Fibroblast of villous mesenchyme (primary cell): ENCODE results near the gene TMEM86A. TPM values are rescaled to one million over a fixed set of nuclear protein-coding genes. Genes with fewer than 3 reads are reported as not detected.
"Not testable (repeated sequence)": the region's sequence is repeated elsewhere in the genome, so short reads cannot be mapped to it uniquely, and the experiment has no call there.

Experiments
- DNase-seq: peaks from one replicate; pipeline ENCODE4 v3.0.0-alpha.2; 2010; ENCODE audit warnings: low read depth
- H3K4me3 ChIP-seq: 2 replicates; pipeline ENCODE4 v1.5.1; 2011; ENCODE audit warnings: low read depth, mild to moderate bottlenecking, low read length
- total RNA-seq: library from RNA; depleted of rRNA; stranded (reverse); fragments of >200 nt; gene quantifications from 2 replicates; pipeline ENCODE4 v1.2.3, GENCODE V29; 2012
- TF ChIP-seq, protein P1 (sequence below): IDR thresholded peaks from 2 replicates; pipeline ENCODE4 v1.5.1; 2012; ENCODE audit warnings: low read depth, mild to moderate bottlenecking, low read length; ENCODE audit not compliant: insufficient read depth

Gene TMEM86A, protein sequence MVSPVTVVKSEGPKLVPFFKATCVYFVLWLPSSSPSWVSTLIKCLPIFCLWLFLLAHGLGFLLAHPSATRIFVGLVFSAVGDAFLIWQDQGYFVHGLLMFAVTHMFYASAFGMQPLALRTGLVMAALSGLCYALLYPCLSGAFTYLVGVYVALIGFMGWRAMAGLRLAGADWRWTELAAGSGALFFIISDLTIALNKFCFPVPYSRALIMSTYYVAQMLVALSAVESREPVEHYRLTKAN
- total RNA-seq = 0.32 and 0.43 TPM in 2 replicates

DNA sequence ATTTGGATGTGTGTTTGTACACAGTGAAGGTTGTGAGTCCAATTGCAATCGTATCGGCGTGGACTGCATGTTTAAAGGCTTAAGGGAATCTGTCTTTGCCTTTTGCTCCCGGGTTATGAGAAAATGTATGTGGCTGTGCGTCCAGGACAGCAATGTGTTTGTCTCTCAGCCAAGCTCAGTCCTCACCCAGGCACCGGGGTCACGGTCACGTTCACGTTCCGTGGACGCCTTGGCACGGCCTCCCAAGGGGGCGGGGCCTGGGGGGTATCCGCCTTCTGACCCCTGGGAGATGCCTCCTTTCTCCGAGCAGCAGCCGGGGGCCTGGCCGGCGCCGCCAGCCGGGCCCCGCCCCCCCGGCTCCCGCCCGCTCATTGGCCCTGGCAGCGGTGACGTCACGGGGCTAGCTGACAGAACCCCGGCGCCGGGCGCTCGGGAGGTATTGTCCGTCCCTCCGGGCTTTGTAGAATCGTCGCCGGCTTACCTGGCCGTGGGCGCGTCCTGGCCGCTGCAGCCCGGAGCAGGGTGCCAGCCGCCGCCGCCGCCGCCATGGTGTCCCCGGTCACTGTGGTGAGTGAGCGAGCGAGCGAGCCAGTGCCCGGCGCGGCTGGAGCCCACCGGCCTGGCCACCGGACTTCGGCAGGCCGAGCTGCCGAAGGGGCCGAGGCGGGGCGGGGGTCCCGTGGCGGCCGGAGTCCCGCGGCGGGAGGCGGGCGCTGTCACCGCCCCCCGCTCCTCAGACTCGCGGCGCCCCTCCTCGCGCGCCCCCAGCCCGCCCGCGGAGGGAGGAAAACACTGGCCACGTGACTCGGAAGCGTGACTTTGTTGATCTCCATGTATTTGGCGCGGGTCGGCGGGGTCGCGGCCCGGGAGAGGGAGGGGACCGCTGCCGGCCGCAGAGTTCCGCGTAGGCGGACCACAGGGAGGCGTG is at the start of gene TMEM86A:
TMEM86A (plus strand) TSS at position 439 of the 928 bp plus-strand sequence; CDS start at position 547, 108 bp downstream.
- DNase-seq = peak; percentile 74
- TF ChIP-seq, protein P1, sequence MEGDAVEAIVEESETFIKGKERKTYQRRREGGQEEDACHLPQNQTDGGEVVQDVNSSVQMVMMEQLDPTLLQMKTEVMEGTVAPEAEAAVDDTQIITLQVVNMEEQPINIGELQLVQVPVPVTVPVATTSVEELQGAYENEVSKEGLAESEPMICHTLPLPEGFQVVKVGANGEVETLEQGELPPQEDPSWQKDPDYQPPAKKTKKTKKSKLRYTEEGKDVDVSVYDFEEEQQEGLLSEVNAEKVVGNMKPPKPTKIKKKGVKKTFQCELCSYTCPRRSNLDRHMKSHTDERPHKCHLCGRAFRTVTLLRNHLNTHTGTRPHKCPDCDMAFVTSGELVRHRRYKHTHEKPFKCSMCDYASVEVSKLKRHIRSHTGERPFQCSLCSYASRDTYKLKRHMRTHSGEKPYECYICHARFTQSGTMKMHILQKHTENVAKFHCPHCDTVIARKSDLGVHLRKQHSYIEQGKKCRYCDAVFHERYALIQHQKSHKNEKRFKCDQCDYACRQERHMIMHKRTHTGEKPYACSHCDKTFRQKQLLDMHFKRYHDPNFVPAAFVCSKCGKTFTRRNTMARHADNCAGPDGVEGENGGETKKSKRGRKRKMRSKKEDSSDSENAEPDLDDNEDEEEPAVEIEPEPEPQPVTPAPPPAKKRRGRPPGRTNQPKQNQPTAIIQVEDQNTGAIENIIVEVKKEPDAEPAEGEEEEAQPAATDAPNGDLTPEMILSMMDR = no peak
- H3K4me3 ChIP-seq = peak within 1 kb of the TSS; percentile 65

DNA sequence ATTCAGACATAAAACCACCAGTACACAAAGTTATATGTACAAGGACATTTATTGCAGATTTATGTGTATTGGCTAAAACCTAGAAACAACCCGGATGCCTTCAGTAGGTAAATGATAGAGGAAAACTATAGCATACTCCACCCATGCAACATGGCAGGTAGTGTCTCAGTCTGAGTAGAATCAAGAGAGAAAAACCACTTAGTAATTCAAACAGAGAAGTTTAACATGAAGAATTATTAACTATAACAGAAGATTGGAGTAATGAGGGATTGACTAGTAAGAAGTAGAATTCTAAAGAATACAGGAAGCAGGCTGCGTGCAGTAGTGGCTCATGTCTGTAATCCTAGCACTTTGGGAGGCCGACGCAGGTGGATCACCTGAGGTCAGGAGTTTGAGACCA is 48.2 kb upstream of the TMEM86A start:
- H3K4me3 ChIP-seq = no peak overlapping the region
- TF ChIP-seq, protein P1 = no peak

DNA sequence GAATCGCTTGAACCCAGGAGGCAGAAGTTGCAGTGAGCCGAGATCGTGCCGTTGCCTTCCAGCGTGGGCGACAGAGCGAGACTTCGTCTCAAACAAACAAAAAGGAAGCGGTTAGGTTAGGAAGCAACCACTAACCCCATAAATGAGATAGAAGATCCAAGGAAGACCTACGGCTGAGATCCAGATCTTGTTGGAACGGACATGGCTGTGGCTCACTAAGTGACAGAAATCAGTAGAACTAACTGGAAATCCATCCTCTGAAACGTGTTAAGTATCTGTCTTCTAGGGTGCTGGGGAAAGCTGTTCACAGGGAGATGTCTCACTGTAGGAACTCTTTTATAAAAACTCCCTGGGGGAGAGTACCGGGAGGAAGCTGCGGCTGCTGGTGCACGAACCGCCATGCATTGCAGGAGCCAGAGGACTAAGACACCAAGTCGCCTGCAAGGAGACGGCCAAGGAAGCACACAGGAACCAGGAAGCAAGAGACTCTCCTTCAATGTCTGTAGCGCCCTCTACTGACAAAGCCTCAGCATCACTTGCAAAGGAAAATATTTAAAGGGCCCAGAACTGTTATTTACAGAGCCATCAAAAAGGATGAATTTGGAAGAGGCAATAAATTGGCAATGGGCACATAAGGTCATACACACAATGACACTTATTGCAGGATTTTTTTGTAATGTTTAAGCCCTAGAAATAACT is 47.6 kb upstream of the TMEM86A start:
- TF ChIP-seq, protein P1 = peak; percentile 82
- no peak overlapping the region for H3K4me3 ChIP-seq
- DNase-seq = peak; percentile 80

More for the DNA sequence above, 48.2 kb upstream of the TMEM86A start:
- DNase-seq = no peak

DNA sequence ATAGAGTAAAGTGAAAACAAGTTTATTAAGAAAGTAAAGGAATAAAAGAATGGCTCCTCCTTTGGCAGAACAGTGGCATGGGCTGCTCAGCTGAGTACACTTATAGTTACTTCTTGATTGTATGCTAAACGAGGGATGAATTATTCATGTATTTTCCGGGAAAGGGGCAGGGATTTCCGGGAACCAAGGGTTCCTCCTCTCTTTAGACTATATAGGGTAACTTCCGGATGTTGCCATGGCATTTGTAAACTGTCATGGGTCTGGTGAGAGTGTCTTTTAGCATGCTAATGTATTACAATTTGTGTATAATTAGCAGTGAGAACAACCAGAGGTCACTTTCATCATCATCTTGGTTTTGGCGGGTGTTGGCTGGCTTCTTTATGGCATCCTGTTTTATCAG is 40.9 kb upstream of the TMEM86A start:
- H3K4me3 ChIP-seq = no peak overlapping the region
- no peak for DNase-seq
- TF ChIP-seq, protein P1 = no peak

DNA sequence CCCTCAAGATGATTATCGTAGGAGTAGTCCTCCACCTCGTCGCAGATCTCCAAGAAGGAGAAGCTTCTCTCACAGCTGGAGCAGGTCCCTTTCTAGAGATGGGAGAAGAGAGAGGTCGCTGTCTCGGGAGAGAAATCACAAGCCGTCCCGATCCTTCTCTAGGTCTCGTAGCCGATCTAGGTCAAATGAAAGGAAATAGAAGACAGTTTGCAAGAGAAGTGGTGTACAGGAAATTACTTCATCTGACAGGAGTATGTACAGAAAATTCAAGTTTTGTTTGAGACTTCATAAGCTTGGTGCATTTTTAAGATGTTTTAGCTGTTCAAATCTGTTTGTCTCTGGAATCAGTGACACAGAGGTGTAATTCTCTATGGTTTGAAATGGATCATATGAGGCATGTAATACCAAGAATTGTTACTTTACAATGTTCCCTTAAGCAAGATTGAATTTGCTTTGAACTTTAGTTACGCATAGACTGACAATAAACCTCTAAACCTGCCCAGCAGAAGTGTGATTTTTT is 33.2 kb upstream of the TMEM86A start:
- not testable (repeated sequence) for H3K4me3 ChIP-seq, DNase-seq

DNA sequence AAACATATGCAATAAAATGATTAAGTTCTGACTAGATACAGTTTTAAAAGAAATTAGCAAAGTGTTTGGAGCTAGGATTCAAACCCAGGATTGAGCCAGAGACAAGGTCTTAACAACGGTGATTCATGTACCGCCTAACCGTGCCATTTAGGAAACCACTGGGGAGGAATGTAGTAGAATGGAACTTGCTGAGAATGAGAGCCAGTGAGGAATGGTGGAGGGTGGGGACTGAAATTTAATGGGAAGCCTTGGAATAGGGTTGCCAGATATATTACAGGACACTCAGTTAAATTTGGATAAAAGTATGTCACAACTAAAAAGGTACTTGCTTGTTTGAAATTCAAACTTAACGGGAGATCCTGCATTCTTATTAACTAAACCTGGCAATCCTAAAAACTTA is 30.4 kb upstream of the TMEM86A start:
- DNase-seq = no peak
- no peak overlapping the region for H3K4me3 ChIP-seq
- TF ChIP-seq, protein P1 = no peak
